ENCODE results near the gene ID1. TPM values are rescaled to one million over a fixed set of nuclear protein-coding genes. Genes with fewer than 3 reads are reported as not detected.
"Not testable (repeated sequence)": the region's sequence is repeated elsewhere in the genome, so short reads cannot be mapped to it uniquely, and the experiment has no call there.

The ID1 gene
- total RNA-seq, 1 experiment from 2014 or later, result 360 TPM

- no peak overlapping the region for H3K4ac ChIP-seq (ENCODE audit: low read depth, low read length)
- H4K8ac ChIP-seq (replicated peaks; ENCODE audit: insufficient read length, low read depth, low read length), result no peak overlapping the region
- peak overlapping the region; percentile 68 to 99 (median 99) for H3K27ac Mint-ChIP-seq
- H3K4me1 Mint-ChIP-seq, result peaks cover 49% of the 10 kb centered on the region in 2 experiments
- H4K20me1 ChIP-seq (ENCODE audit: control insufficient read depth, insufficient read depth, insufficient read length), result no peaks in the 10 kb centered on the region
- peak overlapping the region; percentile 36 to 66 for H3K4me3 Mint-ChIP-seq
- no peak overlapping the region for H3T11ph ChIP-seq (ENCODE audit: low read length)
- H3K79me1 ChIP-seq (ENCODE audit: insufficient read depth, low read depth, low read length, poor library complexity, severe bottlenecking), result no peaks in the 10 kb centered on the region
- peaks cover 7% of the 10 kb centered on the region; the same call in 1 of the 2 replicates for H3K4me1 ChIP-seq (ENCODE audit: insufficient read depth, low read length)
- H3K36me3 Mint-ChIP-seq (ENCODE audit: insufficient read depth in 1 of 3, low read depth in 3 of 3), result no peaks in the 10 kb centered on the region; a peak in 1 of 7 replicates
- no peak overlapping the region for H2BK20ac ChIP-seq (ENCODE audit: low read depth, low read length, poor library complexity, severe bottlenecking)
- no peak for TF ChIP-seq CTCF (conservative IDR thresholded peaks at IDR 0.05)
- no peak overlapping the region for H3K4me2 ChIP-seq (ENCODE audit: insufficient read depth, insufficient read length, low read length)
- H3K9ac ChIP-seq (ENCODE audit: extremely low read depth, insufficient read length, low read length), result no peak overlapping the region
- peak overlapping the region; percentile 59; the same call in 1 of the 2 replicates for H3K14ac ChIP-seq (ENCODE audit: insufficient read depth, low read length)
- peak; percentile 95 for DNase-seq
- peak overlapping the region; percentile 86 for H3K18ac ChIP-seq (ENCODE audit: insufficient read length, low read depth, low read length)
- H2BK5ac ChIP-seq (ENCODE audit: insufficient read length, low read length), result no peak overlapping the region
- H3K27ac ChIP-seq (ENCODE audit: insufficient read length, low read depth, low read length), result peak overlapping the region; percentile 20
- H3K23ac ChIP-seq (ENCODE audit: insufficient read length, low read depth, low read length), result no peak overlapping the region
- H3K79me2 ChIP-seq (ENCODE audit: insufficient read depth, low read length), result no peaks in the 10 kb centered on the region
- no peaks in the 10 kb centered on the region; a peak in 2 of 5 replicates for H3K9me3 Mint-ChIP-seq
- H2BK12ac ChIP-seq (ENCODE audit: insufficient read length, low read depth, low read length), result peak overlapping the region; percentile 4
- H3K56ac ChIP-seq (ENCODE audit: insufficient read length, low read depth, low read length), result no peak overlapping the region
- no peaks in the 10 kb centered on the region for H3K23me2 ChIP-seq (ENCODE audit: insufficient read length, low read depth, low read length, poor library complexity, severe bottlenecking)
- H2AFZ ChIP-seq (ENCODE audit: low read length), result no peak overlapping the region
- no peaks in the 10 kb centered on the region for H3K27me3 ChIP-seq (ENCODE audit: insufficient read depth, low read length)
- H2AK5ac ChIP-seq (ENCODE audit: insufficient read length, low read length), result no peak overlapping the region
- H4K5ac ChIP-seq (ENCODE audit: insufficient read length, low read depth, low read length), result no peak overlapping the region
- H4K91ac ChIP-seq (ENCODE audit: insufficient read length, low read depth, low read length), result no peak overlapping the region
- H3K9me3 ChIP-seq (ENCODE audit: control insufficient read depth, low read depth, low read length), result no peaks in the 10 kb centered on the region
- WGBS (ENCODE audit: extremely low coverage, insufficient read length, low lambda C conversion rate), result no CpG with 5 or more reads among the region's 15 CpGs
- no peak overlapping the region for H2BK120ac ChIP-seq (ENCODE audit: low read depth, low read length, poor library complexity, severe bottlenecking)
- H2BK15ac ChIP-seq (ENCODE audit: low read depth, low read length), result no peak overlapping the region
- H3K27me3 Mint-ChIP-seq (ENCODE audit: low read depth), result no peaks in the 10 kb centered on the region; the same call in 1 of the 2 replicates
These were observed 9.3 kb upstream of the ID1 start for GRCh38 chr20:31595654-31596411.

GRCh38 chr20:31596412-31596715 is 8.7 kb upstream of the ID1 start:
- H2BK12ac ChIP-seq (ENCODE audit: insufficient read length, low read depth, low read length), result peak overlapping the region; percentile 4
- H3T11ph ChIP-seq (ENCODE audit: low read length); DNase-seq; H3K9ac ChIP-seq (ENCODE audit: extremely low read depth, insufficient read length, low read length); H3K4me1 ChIP-seq (ENCODE audit: insufficient read depth, low read length); H3K9me3 Mint-ChIP-seq; H3K36me3 Mint-ChIP-seq (ENCODE audit: insufficient read depth in 1 of 3, low read depth in 3 of 3); H4K5ac ChIP-seq (ENCODE audit: insufficient read length, low read depth, low read length); H3K4me3 Mint-ChIP-seq; H3K27me3 Mint-ChIP-seq (ENCODE audit: low read depth); H3K4me2 ChIP-seq (ENCODE audit: insufficient read depth, insufficient read length, low read length); H2AK5ac ChIP-seq (ENCODE audit: insufficient read length, low read length); H2BK120ac ChIP-seq (ENCODE audit: low read depth, low read length, poor library complexity, severe bottlenecking); H3K56ac ChIP-seq (ENCODE audit: insufficient read length, low read depth, low read length); H3K4ac ChIP-seq (ENCODE audit: low read depth, low read length); H3K23ac ChIP-seq (ENCODE audit: insufficient read length, low read depth, low read length); H3K27me3 ChIP-seq (ENCODE audit: insufficient read depth, low read length); H3K23me2 ChIP-seq (ENCODE audit: insufficient read length, low read depth, low read length, poor library complexity, severe bottlenecking); H2BK20ac ChIP-seq (ENCODE audit: low read depth, low read length, poor library complexity, severe bottlenecking); H4K91ac ChIP-seq (ENCODE audit: insufficient read length, low read depth, low read length); H3K79me1 ChIP-seq (ENCODE audit: insufficient read depth, low read depth, low read length, poor library complexity, severe bottlenecking); H2BK5ac ChIP-seq (ENCODE audit: insufficient read length, low read length); H3K79me2 ChIP-seq (ENCODE audit: insufficient read depth, low read length); H3K9me3 ChIP-seq (ENCODE audit: control insufficient read depth, low read depth, low read length); H2BK15ac ChIP-seq (ENCODE audit: low read depth, low read length); H4K20me1 ChIP-seq (ENCODE audit: control insufficient read depth, insufficient read depth, insufficient read length); H4K8ac ChIP-seq (replicated peaks; ENCODE audit: insufficient read length, low read depth, low read length); H2AFZ ChIP-seq (ENCODE audit: low read length): not testable (repeated sequence)
- peak overlapping the region; percentile 86 for H3K18ac ChIP-seq (ENCODE audit: insufficient read length, low read depth, low read length)
- no CpG with 5 or more reads among the region's 4 CpGs for WGBS (ENCODE audit: extremely low coverage, insufficient read length, low lambda C conversion rate)
- H3K27ac ChIP-seq (ENCODE audit: insufficient read length, low read depth, low read length), result peak overlapping the region; percentile 20
- H3K14ac ChIP-seq (ENCODE audit: insufficient read depth, low read length), result peak overlapping the region; percentile 59; the same call in 1 of the 2 replicates
- Mint-ChIP-seq H3K27ac (peak overlapping the region; percentile 95 to 99 (median 99); a peak in 4 of 7 replicates), H3K4me1 (peaks cover 44% of the 10 kb centered on the region in 2 experiments)
